Measurements from ENCODE around the gene BTD. TPM values are rescaled to one million over a fixed set of nuclear protein-coding genes. Genes with fewer than 3 reads are reported as not detected.

Gene BTD
- total and polyA plus RNA-seq, 10 of the 15 experiments (the other 5 are each of a cell fraction or from before 2014, with no cell fraction given): 3.4 to 10.3 (median 5.0) TPM

DNA sequence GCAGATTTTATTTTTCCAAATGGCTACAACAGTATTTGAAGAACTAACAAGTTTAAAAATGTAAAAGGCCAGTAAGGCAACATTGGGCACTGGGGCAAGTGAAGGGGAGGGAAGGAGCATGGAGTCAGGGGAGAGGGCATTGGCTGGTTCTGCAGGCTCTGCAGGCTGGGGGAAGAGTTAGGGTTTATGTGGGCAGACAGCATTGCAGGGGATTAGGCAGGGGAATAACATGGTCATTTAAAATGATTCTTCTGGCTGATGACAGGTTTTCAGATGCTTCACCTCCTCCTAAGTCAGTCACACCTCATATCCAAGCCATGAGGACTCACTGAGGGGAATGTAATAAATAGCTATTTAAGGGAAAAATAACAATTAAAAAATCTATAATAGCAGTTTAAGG is 52.6 kb downstream of the BTD start (continued):
- TF ChIP-seq, protein P1, sequence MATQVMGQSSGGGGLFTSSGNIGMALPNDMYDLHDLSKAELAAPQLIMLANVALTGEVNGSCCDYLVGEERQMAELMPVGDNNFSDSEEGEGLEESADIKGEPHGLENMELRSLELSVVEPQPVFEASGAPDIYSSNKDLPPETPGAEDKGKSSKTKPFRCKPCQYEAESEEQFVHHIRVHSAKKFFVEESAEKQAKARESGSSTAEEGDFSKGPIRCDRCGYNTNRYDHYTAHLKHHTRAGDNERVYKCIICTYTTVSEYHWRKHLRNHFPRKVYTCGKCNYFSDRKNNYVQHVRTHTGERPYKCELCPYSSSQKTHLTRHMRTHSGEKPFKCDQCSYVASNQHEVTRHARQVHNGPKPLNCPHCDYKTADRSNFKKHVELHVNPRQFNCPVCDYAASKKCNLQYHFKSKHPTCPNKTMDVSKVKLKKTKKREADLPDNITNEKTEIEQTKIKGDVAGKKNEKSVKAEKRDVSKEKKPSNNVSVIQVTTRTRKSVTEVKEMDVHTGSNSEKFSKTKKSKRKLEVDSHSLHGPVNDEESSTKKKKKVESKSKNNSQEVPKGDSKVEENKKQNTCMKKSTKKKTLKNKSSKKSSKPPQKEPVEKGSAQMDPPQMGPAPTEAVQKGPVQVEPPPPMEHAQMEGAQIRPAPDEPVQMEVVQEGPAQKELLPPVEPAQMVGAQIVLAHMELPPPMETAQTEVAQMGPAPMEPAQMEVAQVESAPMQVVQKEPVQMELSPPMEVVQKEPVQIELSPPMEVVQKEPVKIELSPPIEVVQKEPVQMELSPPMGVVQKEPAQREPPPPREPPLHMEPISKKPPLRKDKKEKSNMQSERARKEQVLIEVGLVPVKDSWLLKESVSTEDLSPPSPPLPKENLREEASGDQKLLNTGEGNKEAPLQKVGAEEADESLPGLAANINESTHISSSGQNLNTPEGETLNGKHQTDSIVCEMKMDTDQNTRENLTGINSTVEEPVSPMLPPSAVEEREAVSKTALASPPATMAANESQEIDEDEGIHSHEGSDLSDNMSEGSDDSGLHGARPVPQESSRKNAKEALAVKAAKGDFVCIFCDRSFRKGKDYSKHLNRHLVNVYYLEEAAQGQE (IDR thresholded peaks at IDR 0.05; ENCODE audit: low read depth, low read length): no peak

DNA sequence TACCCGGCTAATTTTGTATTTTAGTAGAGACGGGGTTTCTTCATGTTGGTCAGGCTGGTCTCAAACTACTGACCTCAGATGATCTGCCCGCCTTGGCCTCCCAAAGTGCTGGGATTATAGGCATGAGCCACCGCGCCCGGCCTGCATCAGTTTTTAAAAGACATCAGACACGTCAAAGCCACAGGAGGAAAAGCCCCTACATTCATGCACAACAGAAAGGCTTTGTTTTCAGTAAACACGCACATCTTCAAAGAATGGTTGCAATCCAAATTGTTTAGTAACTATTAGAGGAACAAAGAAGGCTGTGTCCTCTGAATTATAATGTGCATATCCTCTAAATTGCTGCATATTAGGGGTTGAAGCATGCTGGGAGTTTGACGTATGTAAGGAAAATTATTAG is 53.3 kb downstream of the BTD start:
- ChIA-PET POLR2A (no interaction called here), CTCF (interaction anchor here (0.8 kb wide), 1 partner anchor 157 kb away, joined by 3 read pairs; no protein-coding TSS in a partner anchor), RAD21 (ENCODE audit: unreplicated experiment) (interaction anchor here (1.2 to 1.4 kb wide), 2 partner anchors 12 to 24 kb away, joined by 4 to 6 read pairs; no protein-coding TSS in a partner anchor), SMC1A (ENCODE audit: uncharacterized antibody, unreplicated experiment) (interaction anchor here (1.5 to 1.7 kb wide), 2 partner anchors 24 to 157 kb away, joined by 5 to 8 read pairs; no protein-coding TSS in a partner anchor)
- H3K27me3 ChIP-seq (replicated peaks in 1 of 2; ENCODE audit: control insufficient read depth in 2 of 2, insufficient read depth in 2 of 2, low read length in 1 of 2): no peaks in the 10 kb centered on the region
- intact Hi-C loops (cut with micrococcal nuclease; ENCODE audit: unreplicated experiment): no loop called here
- BruUV-seq (replicated peaks): no TSS peak
- no peak overlapping the region for H3K9ac ChIP-seq (ENCODE audit: control insufficient read depth, insufficient read depth, low read length)
- H3K4me3 ChIP-seq: no peak overlapping the region
- no peak for FAIRE-seq
- in situ Hi-C loops (cut with MboI): no loop called here
- H3K79me2 ChIP-seq (ENCODE audit: control insufficient read depth, insufficient read depth, low read length): no peaks in the 10 kb centered on the region
- no peak for DNase-seq (ENCODE audit: low read depth, low spot score)
- TF ChIP-seq, protein P2, sequence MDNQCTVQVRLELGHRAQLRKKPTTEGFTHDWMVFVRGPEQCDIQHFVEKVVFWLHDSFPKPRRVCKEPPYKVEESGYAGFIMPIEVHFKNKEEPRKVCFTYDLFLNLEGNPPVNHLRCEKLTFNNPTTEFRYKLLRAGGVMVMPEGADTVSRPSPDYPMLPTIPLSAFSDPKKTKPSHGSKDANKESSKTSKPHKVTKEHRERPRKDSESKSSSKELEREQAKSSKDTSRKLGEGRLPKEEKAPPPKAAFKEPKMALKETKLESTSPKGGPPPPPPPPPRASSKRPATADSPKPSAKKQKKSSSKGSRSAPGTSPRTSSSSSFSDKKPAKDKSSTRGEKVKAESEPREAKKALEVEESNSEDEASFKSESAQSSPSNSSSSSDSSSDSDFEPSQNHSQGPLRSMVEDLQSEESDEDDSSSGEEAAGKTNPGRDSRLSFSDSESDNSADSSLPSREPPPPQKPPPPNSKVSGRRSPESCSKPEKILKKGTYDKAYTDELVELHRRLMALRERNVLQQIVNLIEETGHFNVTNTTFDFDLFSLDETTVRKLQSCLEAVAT (IDR thresholded peaks at IDR 0.05): peak; percentile 34; the same call in 1 of the 2 replicates
- no peak for TF ChIP-seq CBX5 (IDR thresholded peaks at IDR 0.05; ENCODE audit: low read depth)
- TF ChIP-seq, protein P3, sequence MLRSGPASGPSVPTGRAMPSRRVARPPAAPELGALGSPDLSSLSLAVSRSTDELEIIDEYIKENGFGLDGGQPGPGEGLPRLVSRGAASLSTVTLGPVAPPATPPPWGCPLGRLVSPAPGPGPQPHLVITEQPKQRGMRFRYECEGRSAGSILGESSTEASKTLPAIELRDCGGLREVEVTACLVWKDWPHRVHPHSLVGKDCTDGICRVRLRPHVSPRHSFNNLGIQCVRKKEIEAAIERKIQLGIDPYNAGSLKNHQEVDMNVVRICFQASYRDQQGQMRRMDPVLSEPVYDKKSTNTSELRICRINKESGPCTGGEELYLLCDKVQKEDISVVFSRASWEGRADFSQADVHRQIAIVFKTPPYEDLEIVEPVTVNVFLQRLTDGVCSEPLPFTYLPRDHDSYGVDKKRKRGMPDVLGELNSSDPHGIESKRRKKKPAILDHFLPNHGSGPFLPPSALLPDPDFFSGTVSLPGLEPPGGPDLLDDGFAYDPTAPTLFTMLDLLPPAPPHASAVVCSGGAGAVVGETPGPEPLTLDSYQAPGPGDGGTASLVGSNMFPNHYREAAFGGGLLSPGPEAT (IDR thresholded peaks at IDR 0.05; ENCODE audit: low read depth): 0 out of 2 replicates have a peak, but pooled peaks have one; percentile 17
- peak; percentile 56 for ATAC-seq
- H3K4me2 ChIP-seq (ENCODE audit: control insufficient read depth, insufficient read depth): no peak overlapping the region
- H2AFZ ChIP-seq (ENCODE audit: control insufficient read depth, low read depth, low read length): no peak overlapping the region
- peaks cover 5% of the 10 kb centered on the region for H3K4me1 ChIP-seq (ENCODE audit: control insufficient read depth, insufficient read depth, low read length)
- 96% methylated on average over 9 of the region's 9 CpGs for WGBS (ENCODE audit: insufficient coverage, insufficient replicate concordance, low lambda C conversion rate, missing lambda C conversion rate)
- H3K27ac ChIP-seq (ENCODE audit: control insufficient read depth, insufficient read depth): no peak overlapping the region
- no peaks in the 10 kb centered on the region for H4K20me1 ChIP-seq (ENCODE audit: control insufficient read depth, insufficient read depth)
- H3K9me3 ChIP-seq (replicated peaks; ENCODE audit: control insufficient read depth, insufficient read depth, low read length): peaks cover 15% of the 10 kb centered on the region
- H3K36me3 ChIP-seq (ENCODE audit: control insufficient read depth in 2 of 2, insufficient read depth in 2 of 2, low read length in 1 of 2): no peaks in the 10 kb centered on the region
